NCI-H1105 treated with DMSO at 0.1 percent for 48 hours (cell line): ENCODE results near the gene EXOC6B.
"Not testable (repeated sequence)": the region's sequence is repeated elsewhere in the genome, so short reads cannot be mapped to it uniquely, and the experiment has no call there.

Experiments
- DNase-seq: peaks from one replicate; lab custom pipeline; 2025; lab: John Stamatoyannopoulos, UW

EXOC6B gene

DNA sequence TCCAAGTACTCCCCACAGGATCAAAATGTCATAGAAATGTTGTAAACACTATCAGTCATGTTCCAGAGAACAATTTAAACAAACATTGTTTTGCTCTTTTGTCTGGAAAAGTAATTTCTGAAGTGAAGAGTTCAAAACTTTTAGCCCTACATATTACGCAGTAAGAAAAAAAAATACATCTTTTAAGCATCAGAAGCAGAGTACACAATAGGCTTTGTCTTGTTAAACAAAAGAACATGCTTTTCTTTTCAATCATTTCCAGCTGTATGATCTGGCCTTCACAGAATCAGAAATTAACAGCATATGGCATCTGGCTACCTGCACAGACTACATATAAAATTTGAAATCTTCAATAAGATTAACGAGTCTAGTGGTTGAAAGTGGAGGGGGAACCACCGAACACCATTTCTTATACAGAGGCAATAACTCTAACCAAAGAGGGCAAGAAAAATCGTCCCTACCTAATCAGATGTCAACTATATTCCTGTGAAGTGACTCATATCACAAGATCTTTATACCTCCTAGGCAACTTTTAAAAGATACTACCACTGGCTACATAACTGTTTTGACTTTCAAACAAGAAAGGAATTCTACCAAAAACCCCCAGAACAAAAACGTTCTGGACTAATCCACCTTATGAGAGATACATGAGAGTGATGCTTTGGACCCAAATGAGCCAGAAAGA, 149.3 kb downstream of the EXOC6B start:
- no peak for DNase-seq

- no peak for DNase-seq
These were observed 150.6 kb downstream of the EXOC6B start for GRCh38 chr2:72674982-72675915.

- no peak for DNase-seq
These were observed 152.6 kb downstream of the EXOC6B start for GRCh38 chr2:72673279-72673678.

- no peak for DNase-seq
These were observed 156.7 kb downstream of the EXOC6B start for GRCh38 chr2:72669121-72669520.

GRCh38 chr2:72668647-72669046, 157.2 kb downstream of the EXOC6B start:
- DNase-seq, result no peak

- DNase-seq, result no peak
These were observed 160.4 kb downstream of the EXOC6B start for GRCh38 chr2:72665448-72665847.

GRCh38 chr2:72661985-72662384, 163.8 kb downstream of the EXOC6B start:
- no peak for DNase-seq

GRCh38 chr2:72649810-72650209, 176.0 kb downstream of the EXOC6B start:
- DNase-seq, result no peak

GRCh38 chr2:72641221-72641620, 184.6 kb downstream of the EXOC6B start:
- DNase-seq, result not testable (repeated sequence)

GRCh38 chr2:72638600-72639211, 187.1 kb downstream of the EXOC6B start:
- no peak for DNase-seq

GRCh38 chr2:72636210-72636609, 189.6 kb downstream of the EXOC6B start:
- DNase-seq, result no peak

DNA sequence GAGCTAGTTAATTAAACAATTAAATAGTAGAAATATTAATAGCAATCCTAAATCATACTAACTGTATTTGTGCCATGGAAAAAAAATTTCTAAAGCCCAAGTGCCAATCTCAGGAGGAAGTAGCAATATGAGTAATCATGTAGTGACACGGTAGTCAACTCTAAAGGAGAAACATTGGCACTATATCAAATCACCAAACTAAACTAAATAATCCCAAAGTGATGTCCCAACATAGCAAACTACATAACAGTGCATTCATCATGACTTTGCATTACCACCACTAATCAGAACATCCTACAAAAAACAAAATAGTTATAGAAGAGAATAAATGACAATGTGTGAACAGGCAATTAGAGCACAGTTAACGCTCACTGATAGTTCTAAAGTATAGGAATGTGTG, 195.1 kb downstream of the EXOC6B start:
- no peak for DNase-seq

- no peak for DNase-seq
These were observed 196.8 kb downstream of the EXOC6B start for GRCh38 chr2:72629062-72629461.

DNA sequence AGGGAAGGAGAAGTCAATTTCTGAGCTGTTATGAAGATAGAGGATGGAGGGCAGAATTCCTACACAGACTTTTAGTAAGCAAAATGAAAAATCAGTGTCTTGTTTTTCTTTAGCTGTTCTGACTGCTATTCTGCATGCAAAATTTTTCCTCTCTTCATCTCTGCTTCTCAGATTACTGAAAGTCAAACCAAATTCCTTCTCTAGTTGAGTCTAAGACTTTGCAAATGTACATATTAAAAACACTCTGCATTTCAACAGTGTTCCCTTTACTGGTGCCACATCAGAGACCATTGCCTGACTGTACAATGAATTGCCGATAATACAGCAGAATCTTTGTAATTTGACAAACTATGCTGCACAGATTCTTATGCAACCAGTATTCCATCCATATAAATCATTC, 198.8 kb downstream of the EXOC6B start:
- no peak for DNase-seq

- DNase-seq, result no peak
These were observed 200.5 kb downstream of the EXOC6B start for GRCh38 chr2:72625366-72625765.

- DNase-seq, result no peak
These were observed 202.4 kb downstream of the EXOC6B start for GRCh38 chr2:72623481-72623880.

DNA sequence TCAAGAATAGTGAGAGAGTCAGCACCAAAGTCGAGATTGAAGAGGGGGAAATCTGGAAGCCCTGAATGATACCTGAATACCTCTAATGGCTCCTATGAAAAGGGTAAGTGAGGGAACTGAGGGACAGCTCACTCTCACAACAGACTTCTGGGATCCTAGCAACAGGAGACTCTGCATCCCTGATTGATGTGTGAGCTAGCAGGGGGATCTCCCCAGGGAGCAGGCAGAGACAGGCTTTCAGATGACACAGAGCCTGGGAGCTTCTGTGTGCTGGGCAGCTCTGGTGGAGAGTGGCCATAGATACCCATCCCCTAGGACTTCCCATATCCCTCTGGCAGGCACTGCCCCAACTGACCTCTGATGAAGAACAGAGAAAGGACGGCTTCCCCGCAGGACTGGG, 206.2 kb downstream of the EXOC6B start:
- DNase-seq, result no peak

DNA sequence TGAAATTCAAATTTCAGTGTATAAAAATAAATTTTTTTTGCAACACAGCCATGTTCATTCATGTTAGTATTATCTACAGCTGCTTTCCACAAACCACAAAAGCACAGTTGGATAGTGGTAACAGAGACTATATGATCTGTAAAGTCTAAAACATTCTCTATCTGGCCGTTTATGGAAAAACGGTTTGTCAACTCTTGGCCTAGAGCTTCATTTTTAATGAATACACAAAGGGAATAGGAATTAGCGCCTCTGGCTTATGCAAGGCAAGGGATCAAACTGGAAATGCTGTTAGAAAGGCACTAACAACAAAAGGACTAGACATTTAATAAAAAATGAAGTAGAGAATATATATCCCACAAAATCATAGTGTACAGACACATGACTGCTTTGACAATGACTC, 211.9 kb downstream of the EXOC6B start:
- DNase-seq, result no peak

DNA sequence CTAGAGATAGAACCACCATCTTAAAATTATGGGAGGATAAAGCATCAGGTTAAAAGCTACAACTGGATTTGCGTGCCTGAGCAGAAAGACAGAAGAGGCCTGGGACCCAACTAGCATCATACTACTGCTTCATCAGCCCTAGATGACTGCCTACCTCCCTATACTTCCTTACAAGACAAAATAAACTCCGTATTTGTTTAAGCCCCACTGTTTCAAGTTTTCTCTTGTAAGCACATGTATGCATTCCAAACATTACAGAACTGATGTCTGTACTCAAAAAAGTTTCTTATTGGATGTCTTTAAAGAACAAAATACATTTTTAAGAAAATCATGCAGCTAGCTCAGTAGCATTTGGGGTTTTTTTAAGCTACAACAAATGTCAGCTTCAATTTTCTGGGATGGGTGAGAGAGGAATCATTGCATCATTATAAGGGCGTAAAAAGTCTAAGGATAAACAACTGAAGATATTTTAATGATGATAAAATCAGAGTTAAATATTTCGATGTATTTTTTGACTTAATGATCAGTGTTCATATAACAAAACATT, 213.1 kb downstream of the EXOC6B start:
- no peak for DNase-seq

GRCh38 chr2:72607189-72607588, 218.6 kb downstream of the EXOC6B start:
- DNase-seq, result no peak

GRCh38 chr2:72605836-72606442, 219.9 kb downstream of the EXOC6B start:
- DNase-seq, result peak; percentile 13

DNA sequence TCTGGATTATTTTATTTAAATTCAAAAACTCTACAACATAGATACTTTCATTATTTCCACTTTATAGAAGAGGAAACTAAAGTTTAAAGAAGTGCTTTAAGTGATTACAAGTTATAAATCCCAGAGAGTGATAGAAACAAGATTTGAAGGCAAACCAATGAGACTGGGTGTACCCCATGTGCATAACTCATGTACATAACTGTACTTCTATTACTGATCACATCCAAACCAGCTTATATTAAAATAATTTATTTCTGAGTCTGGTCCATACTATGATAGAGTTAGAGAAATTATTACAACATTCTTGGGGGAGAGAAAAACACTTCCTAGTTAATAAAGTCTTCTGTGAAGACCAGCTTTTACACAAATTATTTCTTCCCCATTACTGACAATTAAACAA, 221.4 kb downstream of the EXOC6B start:
- DNase-seq, result no peak
